ENCODE data around the gene CANT1.
"Not testable (repeated sequence)": the region's sequence is repeated elsewhere in the genome, so short reads cannot be mapped to it uniquely, and the experiment has no call there.

Gene CANT1

GRCh38 chr17:78956254-78956653, 53.3 kb downstream of the CANT1 start:
- no peak for DNase-seq

- no peak for DNase-seq
Observed at GRCh38 chr17:78954684-78955083, 54.9 kb downstream of the CANT1 start.

GRCh38 chr17:78953356-78954350, 55.9 kb downstream of the CANT1 start:
- DNase-seq = peak; percentile 81

DNA sequence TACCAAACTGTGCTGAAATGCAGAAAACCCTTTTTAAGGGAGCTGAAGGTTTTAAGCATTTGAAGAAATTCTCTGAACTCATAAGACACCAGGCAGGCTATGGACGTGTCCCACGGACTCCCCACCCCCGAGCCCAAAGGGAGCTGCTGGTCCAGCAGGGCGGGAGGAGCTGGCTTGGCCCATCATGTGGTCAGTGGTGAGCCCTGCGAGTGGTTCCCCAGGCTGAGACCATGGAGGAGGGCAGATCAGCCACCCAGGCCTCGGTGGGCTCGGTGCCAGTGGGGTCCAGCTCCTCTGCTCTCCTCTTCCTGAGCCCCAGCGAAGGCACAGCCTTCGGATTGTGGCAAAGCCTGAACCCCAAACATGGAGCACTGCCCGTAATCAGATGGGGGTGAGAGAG, 56.9 kb downstream of the CANT1 start:
- DNase-seq = no peak

- no peak for DNase-seq
Observed at GRCh38 chr17:78951967-78952551, 57.5 kb downstream of the CANT1 start.

GRCh38 chr17:78950870-78951269, 58.7 kb downstream of the CANT1 start:
- DNase-seq = no peak

GRCh38 chr17:78947235-78948149, 62.1 kb downstream of the CANT1 start:
- DNase-seq = no peak

DNA sequence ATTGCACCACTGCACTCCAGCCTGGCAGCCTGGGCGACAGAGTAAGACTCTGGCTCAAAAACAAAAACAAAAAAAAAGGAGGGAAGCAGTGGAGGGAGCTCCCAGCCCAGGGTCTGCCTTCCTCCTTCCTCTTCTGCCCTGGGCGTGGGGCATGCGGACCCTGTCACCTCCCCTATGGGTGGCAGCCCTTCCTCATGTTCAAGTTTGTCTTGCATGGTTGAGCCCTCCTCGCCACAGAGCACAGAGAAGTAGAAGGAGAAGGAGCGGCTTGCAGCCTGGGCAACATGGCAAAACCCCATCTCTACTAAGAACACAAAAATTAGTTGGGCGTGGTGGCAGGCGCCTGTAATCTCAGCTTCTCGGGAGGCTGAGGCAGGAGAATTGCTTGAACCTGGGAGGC, 62.9 kb downstream of the CANT1 start:
- DNase-seq = no peak

DNA sequence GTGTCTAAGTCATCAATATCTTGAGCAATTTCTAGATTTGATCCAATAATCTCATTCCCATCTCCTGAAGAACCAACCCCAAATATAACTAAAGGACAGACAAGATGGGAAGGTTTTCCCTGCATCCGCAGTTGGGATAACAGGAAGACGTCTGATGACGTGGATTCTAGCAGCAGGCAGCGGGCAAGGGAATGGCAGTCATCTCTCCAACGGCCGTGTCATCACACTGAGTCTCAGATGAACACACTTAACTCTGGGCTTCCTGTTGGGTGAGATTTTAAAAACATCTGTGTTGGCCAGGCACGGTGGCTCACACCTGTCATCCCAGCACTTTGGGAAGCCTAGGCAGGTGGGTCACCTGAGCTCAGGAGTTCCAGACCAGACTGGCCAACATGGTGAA, 63.4 kb downstream of the CANT1 start:
- DNase-seq = no peak

DNA sequence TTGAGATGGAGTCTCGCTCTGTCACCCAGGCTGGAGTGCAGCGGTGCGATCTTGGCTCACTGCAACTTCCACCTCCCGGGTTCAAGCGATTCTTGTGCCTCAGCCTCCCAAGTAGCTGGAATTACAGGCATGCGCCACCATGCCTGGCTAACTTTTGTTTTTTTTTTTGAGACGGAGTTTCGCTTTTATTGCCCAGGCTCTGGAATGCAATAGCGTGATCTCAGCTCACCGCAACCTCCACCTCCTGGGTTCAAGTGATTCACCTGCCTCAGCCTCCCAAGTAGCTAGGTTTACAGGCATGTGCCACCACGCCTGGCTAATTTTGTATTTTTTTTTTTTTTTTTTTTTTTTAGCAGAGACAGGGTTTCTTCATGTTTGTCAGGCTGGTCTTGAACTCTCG, 64.1 kb downstream of the CANT1 start:
- DNase-seq = not testable (repeated sequence)

GRCh38 chr17:78944956-78945355, 64.6 kb downstream of the CANT1 start:
- DNase-seq = no peak

DNA sequence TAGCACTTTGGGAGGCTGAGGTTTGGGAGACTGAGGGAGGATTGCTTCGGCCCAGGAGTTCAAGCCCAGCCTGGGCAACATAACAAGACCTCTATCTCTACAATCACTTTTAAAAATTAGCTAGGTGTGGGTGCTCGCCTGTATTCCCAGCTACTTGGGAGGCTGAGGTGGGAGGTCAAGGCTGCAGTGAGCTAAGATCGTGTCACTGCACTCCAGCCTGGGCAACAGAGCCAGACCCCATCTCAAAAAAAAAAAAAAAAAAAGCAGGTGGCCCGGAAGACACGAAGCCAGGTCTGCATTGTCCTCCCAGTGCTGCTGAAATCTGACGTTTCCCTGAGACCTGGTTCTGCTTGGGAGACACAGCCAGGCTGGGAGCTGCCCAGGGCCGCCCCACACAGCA, 65.5 kb downstream of the CANT1 start:
- no peak for DNase-seq
